ENCODE results near the gene PRKAR1B. TPM values are rescaled to one million over a fixed set of nuclear protein-coding genes. Genes with fewer than 3 reads are reported as not detected.
"Not testable (repeated sequence)": the region's sequence is repeated elsewhere in the genome, so short reads cannot be mapped to it uniquely, and the experiment has no call there.

Gene PRKAR1B
- total RNA-seq, 2 experiments from 2014 or later, result 28.0 to 28.2 TPM

GRCh38 chr7:756231-756927 is 29.3 kb upstream of the PRKAR1B start:
- DNase-seq, result no peak
- Mint-ChIP-seq H3K27me3 (no peaks in the 10 kb centered on the region), H3K4me3 (no peak overlapping the region), H3K36me3 (peaks cover 30% of the 10 kb centered on the region), H3K27ac (no peak overlapping the region), H3K4me1 (ENCODE audit: low read depth) (no peaks in the 10 kb centered on the region), H3K9me3 (no peaks in the 10 kb centered on the region)
- ChIA-PET CTCF (no interaction called here), POLR2A (no interaction called here)
- intact Hi-C loops (cut with micrococcal nuclease), result no loop called here

- Mint-ChIP-seq H3K27me3 (no peaks in the 10 kb centered on the region), H3K9me3 (no peaks in the 10 kb centered on the region), H3K4me3 (no peak overlapping the region), H3K36me3 (peaks cover 30% of the 10 kb centered on the region), H3K4me1 (ENCODE audit: low read depth) (no peaks in the 10 kb centered on the region), H3K27ac (no peak overlapping the region)
- no peak for DNase-seq
- ChIA-PET CTCF (no interaction called here), POLR2A (no interaction called here)
- intact Hi-C loops (cut with micrococcal nuclease), result no loop called here
Measured at GRCh38 chr7:755413-755805, 28.3 kb upstream of the PRKAR1B start.

- CTCF ChIA-PET, result no interaction called here
- peaks cover 30% of the 10 kb centered on the region for H3K36me3 Mint-ChIP-seq
- H3K27me3 Mint-ChIP-seq, result no peaks in the 10 kb centered on the region
Measured at GRCh38 chr7:754531-755412, 27.7 kb upstream of the PRKAR1B start.

GRCh38 chr7:753190-753589 is 26.1 kb upstream of the PRKAR1B start:
- intact Hi-C loops (cut with micrococcal nuclease), result no loop called here
- Mint-ChIP-seq H3K27me3 (no peaks in the 10 kb centered on the region), H3K4me3 (no peak overlapping the region), H3K27ac (no peak overlapping the region), H3K36me3 (peaks cover 26% of the 10 kb centered on the region), H3K9me3 (no peaks in the 10 kb centered on the region), H3K4me1 (ENCODE audit: low read depth) (no peaks in the 10 kb centered on the region)
- ChIA-PET POLR2A (no interaction called here), CTCF (no interaction called here)
- DNase-seq, result no peak

More at GRCh38 chr7:754531-755412, 27.7 kb upstream of the PRKAR1B start:
- intact Hi-C loops (cut with micrococcal nuclease), result no loop called here
- Mint-ChIP-seq H3K4me1 (ENCODE audit: low read depth) (no peaks in the 10 kb centered on the region), H3K9me3 (no peaks in the 10 kb centered on the region), H3K27ac (no peak overlapping the region), H3K4me3 (no peak overlapping the region)
- DNase-seq, result no peak
- POLR2A ChIA-PET, result no interaction called here

GRCh38 chr7:752256-752655 is 25.2 kb upstream of the PRKAR1B start:
- H3K9me3 Mint-ChIP-seq; H3K27ac Mint-ChIP-seq; DNase-seq; H3K4me3 Mint-ChIP-seq; H3K27me3 Mint-ChIP-seq; intact Hi-C loops (cut with micrococcal nuclease); H3K4me1 Mint-ChIP-seq (ENCODE audit: low read depth): not testable (repeated sequence)
- ChIA-PET CTCF (interaction anchor here (0.8 kb wide), 1 partner anchor 119 kb away, joined by 3 read pairs; no protein-coding TSS in a partner anchor), POLR2A (interaction anchor here (0.6 kb wide), 1 partner anchor 178 kb away, joined by 3 read pairs; no protein-coding TSS in a partner anchor)
- peaks cover 23% of the 10 kb centered on the region for H3K36me3 Mint-ChIP-seq

GRCh38 chr7:751826-752225 is 24.7 kb upstream of the PRKAR1B start:
- ChIA-PET POLR2A (interaction anchor here (0.6 kb wide), 1 partner anchor 178 kb away, joined by 3 read pairs; no protein-coding TSS in a partner anchor), CTCF (interaction anchor here (0.8 kb wide), 1 partner anchor 120 kb away, joined by 3 read pairs; no protein-coding TSS in a partner anchor)
- Mint-ChIP-seq H3K4me1 (ENCODE audit: low read depth) (no peaks in the 10 kb centered on the region), H3K27me3 (no peaks in the 10 kb centered on the region), H3K36me3 (peaks cover 21% of the 10 kb centered on the region), H3K9me3 (no peaks in the 10 kb centered on the region), H3K27ac (no peak overlapping the region), H3K4me3 (no peak overlapping the region)
- DNase-seq, result no peak
- intact Hi-C loops (cut with micrococcal nuclease), result no loop called here

- DNase-seq, result no peak
- Mint-ChIP-seq H3K4me1 (ENCODE audit: low read depth) (no peaks in the 10 kb centered on the region), H3K27me3 (no peaks in the 10 kb centered on the region), H3K4me3 (no peak overlapping the region), H3K36me3 (peaks cover 26% of the 10 kb centered on the region), H3K9me3 (no peaks in the 10 kb centered on the region), H3K27ac (no peak overlapping the region)
- ChIA-PET POLR2A (no interaction called here), CTCF (no interaction called here)
- intact Hi-C loops (cut with micrococcal nuclease), result no loop called here
Measured at GRCh38 chr7:750111-750905, 23.2 kb upstream of the PRKAR1B start.

- Mint-ChIP-seq H3K27ac (no peak overlapping the region), H3K9me3 (no peaks in the 10 kb centered on the region), H3K36me3 (peaks cover 24% of the 10 kb centered on the region)
Measured at GRCh38 chr7:749140-749551, 22.1 kb upstream of the PRKAR1B start.

GRCh38 chr7:748446-748845 is 21.4 kb upstream of the PRKAR1B start:
- intact Hi-C loops (cut with micrococcal nuclease), result no loop called here
- ChIA-PET POLR2A (no interaction called here), CTCF (no interaction called here)
- Mint-ChIP-seq H3K36me3 (peaks cover 25% of the 10 kb centered on the region), H3K4me1 (ENCODE audit: low read depth) (no peaks in the 10 kb centered on the region), H3K27me3 (no peaks in the 10 kb centered on the region), H3K9me3 (no peaks in the 10 kb centered on the region), H3K4me3 (no peak overlapping the region), H3K27ac (no peak overlapping the region)
- no peak for DNase-seq

More at GRCh38 chr7:749140-749551, 22.1 kb upstream of the PRKAR1B start:
- no peaks in the 10 kb centered on the region for H3K4me1 Mint-ChIP-seq (ENCODE audit: low read depth)
- intact Hi-C loops (cut with micrococcal nuclease), result no loop called here
- H3K4me3 Mint-ChIP-seq, result no peak overlapping the region
- no peak for DNase-seq
- ChIA-PET POLR2A (no interaction called here), CTCF (no interaction called here)
- H3K27me3 Mint-ChIP-seq, result no peaks in the 10 kb centered on the region

GRCh38 chr7:747186-747585 is 20.1 kb upstream of the PRKAR1B start:
- ChIA-PET CTCF (no interaction called here), POLR2A (no interaction called here)
- H3K27ac Mint-ChIP-seq, result no peak overlapping the region
- no peak overlapping the region for H3K4me3 Mint-ChIP-seq
- H3K27me3 Mint-ChIP-seq, result no peaks in the 10 kb centered on the region
- H3K4me1 Mint-ChIP-seq (ENCODE audit: low read depth), result no peaks in the 10 kb centered on the region
- H3K36me3 Mint-ChIP-seq, result peaks cover 24% of the 10 kb centered on the region
- DNase-seq, result no peak
- H3K9me3 Mint-ChIP-seq, result no peaks in the 10 kb centered on the region
- intact Hi-C loops (cut with micrococcal nuclease), result no loop called here

- no peaks in the 10 kb centered on the region for H3K9me3 Mint-ChIP-seq
- no peaks in the 10 kb centered on the region for H3K27me3 Mint-ChIP-seq
- CTCF ChIA-PET, result no interaction called here
- no peaks in the 10 kb centered on the region for H3K4me1 Mint-ChIP-seq (ENCODE audit: low read depth)
- no peak overlapping the region for H3K27ac Mint-ChIP-seq
- intact Hi-C loops (cut with micrococcal nuclease), result no loop called here
- POLR2A ChIA-PET, result no interaction called here
- H3K36me3 Mint-ChIP-seq, result peaks cover 26% of the 10 kb centered on the region
- H3K4me3 Mint-ChIP-seq, result no peak overlapping the region
- DNase-seq, result no peak
Measured at GRCh38 chr7:746155-747061, 19.3 kb upstream of the PRKAR1B start.
